Bone marrow (tissue), 2 donors: ENCODE results near the gene GRIA4.
"Not testable (repeated sequence)": the region's sequence is repeated elsewhere in the genome, so short reads cannot be mapped to it uniquely, and the experiment has no call there.

ENCODE experiments used
- DNase-seq, 2 donors: peaks; one replicate each; lab custom pipeline; 2025; lab: John Stamatoyannopoulos, UW

Gene GRIA4

DNA sequence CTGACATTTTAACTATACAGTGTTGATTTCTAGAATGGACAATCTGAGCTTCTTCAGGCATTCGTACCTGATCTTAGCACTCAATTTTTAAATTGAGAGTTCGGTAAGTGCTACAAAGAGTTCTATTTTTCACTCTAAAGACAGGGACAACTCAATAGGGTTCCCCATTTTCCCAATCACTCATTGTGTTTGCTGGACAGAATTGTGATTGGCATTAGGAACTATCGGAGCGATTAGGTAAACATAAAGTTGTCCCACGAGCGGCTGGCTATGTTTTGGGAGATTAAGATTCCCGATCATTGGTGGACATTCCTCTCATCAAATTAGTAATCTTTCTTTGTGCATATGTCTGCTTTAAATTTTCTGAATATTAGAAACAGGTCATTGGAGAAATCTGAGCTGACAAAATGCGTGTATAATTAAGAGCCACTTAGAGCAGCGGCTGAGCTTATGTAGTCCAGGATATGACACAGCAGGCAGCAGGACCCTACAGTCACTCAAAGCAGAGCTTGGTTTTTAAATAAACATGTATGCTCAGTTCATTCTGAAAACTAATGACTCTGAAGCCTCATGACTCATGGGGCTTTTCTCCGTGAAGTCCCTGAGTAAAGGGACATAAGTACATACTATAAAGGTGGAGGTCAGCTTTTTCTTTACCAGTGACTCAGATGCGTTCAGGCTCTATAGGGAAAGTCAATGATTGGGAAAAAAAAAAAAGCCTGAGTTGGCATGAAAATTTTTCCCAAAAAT lies 109.4 kb downstream of the GRIA4 start:
- DNase-seq, result no peak

DNA sequence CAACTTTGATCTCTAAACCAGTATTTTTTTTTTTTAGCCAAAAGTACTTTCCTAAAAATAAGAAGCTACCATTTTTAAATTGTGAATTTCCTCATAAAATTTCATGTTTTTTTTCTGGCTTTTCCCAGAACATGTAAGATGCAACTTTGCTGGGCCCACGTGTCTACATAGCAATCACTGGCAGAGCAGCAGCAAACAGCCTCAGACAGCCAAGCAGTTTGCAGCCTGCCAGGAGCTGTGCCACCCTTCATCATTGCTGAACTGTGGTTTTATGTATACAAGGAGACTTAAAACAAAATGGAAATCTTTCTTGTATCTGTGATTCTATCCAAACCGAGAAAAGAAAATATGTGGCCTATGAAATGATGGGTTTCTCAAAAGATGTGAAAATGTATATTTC lies 110.2 kb downstream of the GRIA4 start:
- no peak for DNase-seq

DNA sequence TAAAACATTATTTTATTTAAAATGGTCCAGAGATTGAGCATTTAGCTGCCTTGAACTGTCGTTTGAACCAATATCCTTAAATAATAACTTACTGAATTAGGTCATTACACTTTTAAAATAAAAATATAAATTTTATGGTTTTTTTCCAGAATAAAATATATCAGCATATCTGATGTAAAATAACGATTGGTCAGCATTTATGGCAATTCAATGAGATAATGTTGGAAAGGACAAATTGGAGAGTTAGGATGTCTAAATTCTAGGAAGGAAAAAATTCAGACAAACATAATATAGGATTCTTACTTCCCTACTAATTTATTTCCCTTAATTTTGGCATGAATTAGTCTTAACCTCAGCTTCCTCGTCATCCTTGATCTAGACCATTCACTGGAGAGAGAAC lies 113.4 kb downstream of the GRIA4 start:
- no peak for DNase-seq

DNA sequence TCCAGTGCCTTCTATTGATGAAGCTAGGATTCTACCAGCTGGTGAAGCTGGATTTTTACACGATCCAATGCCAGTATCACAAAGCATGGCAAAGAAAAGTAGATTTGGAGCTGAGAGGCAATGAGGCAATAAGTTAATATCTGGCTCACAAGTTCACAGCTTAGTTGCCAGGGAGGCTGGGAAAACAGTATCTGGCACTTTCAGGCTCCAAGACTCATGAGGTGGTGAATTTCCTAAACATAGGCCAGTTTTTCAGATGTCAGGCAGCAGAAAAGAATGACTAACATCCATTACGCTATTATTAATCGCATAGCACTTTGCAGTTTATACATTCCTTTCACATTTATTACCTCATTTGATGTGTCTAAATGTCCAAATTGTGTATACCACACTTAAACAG lies 122.7 kb downstream of the GRIA4 start:
- DNase-seq, result no peak

DNA sequence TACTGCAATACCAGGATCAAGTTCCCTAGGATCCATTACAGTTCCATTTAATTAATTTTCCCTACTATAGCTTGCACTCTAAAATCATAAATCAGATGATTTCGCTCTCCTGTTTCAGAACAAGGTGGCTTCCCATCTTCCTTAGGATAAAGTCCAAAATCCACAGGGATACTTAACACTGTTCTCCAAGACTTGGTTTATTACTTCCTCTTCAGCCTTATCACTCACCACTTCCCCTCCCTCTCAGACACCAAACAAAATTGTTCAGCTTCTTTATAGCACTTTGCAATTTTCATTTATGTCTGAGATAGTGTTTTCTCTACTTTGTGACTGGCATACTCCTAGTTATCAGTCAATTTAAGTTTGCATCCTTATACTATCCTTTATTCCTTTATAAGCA lies 124.6 kb downstream of the GRIA4 start:
- no peak for DNase-seq

DNA sequence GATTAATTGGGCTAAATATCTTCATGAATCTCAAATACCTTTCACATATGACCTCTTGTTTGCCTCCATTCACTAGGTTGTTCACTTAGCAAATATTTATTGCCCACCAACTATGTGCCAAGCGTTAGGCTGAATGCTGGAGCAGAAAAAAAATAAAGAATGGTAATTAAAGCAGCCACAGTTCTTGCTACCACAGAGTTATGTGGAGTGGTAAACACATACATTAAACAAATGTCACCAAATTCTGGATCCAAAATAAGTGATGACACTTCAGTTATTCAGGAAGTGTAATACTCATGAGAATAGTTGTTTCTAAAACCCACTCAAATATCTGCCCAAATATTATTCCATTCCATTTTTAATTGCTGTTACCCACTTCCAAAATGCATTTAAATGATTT lies 128.4 kb downstream of the GRIA4 start:
- DNase-seq, result no peak

DNA sequence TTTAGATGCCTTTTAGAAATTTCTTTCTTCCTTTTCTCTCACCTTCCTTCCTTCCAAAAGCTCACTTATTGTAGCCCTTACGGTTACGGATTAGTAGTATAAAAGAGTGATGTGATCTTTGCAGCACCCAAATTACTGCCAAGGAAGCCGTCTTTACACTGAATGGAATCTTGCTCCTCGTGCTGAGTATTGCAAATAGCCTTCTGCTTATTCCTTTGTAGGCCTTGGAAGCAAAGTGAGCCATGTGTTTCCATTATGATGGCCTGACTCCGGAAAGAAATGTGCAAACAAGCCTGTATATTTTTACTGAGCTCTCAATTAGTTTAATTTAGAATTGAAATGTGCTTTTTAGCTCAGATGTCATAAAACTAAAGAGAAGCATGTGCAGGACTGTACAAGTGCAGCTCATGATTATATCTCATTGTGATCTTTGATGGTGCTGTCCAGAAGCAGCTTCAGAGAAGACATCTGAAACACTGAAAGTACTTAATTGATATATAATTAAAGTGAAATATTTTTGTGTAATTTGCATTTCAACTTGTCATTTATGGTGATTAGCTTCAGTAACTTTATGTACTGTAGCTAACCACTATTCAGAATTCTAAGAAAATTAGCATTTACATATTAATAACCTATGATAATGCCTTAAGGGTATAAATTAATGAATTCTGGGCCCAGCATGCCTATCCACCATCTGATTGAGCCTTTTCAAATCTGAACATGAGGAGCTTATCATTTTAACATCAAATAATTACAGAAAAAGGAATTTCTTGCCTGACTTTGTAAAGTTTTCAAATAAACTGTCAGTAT lies 129.3 kb downstream of the GRIA4 start:
- DNase-seq, result no peak

DNA sequence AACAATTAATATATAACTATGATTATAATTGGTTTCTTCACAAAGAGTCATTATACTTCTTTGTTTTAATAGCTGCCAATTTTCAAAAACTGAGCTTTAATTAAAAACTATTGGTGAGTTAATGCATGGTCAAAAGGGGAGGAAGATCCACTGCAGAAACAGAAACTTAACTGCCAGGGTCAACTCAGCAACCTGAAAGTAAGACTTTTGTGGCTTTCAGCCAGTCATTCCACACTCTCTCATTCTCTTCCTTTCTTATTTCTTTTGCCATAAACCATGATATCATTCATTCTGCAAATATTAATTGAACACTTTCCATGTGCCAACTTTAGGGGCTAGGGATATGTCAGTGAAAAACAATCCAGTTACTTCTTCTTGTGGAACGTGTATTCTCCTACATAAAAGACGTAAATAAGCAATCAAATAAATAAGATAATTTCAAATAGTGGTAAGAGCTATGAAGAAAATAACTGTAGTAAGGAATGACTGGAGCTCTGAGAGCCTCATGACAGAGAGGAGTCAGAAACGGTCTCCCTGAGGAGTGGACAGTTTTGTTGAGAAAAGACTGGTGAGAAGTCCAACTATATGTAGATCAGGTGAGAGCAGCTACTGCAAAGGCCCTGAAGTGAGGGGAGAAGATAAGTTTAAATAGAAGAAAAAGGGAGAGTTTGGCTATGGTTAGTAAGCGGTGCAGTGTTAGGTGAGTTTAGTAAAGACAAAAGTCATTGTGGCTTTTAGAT lies 130.5 kb downstream of the GRIA4 start:
- DNase-seq, result no peak

DNA sequence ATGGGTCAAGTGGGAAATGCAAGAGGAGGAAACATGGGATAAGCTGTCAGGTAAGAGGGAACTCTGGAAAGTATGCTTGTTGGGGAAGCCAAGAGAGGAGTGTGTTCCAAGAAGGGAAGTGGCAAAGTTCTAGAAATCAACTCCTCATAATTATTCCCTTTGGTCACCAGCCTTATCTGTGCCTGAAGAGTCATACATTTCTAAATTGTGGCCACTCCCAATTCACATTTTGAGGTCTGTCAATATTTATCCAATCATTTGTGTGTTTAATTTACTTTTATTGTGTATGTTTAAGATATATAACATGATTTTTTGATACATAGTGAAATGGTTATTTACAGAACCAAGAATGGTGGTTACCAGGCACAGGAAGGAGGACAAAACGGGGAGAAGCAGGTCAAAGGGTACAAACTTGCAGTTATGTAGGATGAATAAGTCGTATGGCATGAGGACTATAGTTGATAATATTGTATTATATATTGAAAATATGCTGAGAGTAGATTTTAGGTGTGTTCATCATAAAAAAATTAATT lies 131.7 kb downstream of the GRIA4 start:
- DNase-seq, result no peak

DNA sequence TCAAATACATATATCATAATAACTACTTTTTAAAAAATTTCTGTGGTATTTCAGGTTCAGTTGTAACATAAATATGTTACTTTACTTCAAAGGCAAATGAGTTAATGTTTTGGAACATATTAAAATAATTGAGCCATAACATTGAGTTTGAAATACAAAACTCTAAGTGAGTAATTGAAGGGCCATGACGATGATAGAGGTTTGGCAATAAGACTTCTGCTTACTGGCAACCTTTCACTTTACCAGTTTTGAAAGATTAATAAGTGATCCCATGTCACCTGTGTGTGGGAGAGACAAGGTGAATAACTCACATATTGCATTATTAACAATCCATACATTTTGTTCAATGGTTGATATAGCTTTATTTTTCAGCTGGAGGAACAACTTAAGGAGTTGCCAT lies 144.4 kb downstream of the GRIA4 start:
- DNase-seq, result no peak

DNA sequence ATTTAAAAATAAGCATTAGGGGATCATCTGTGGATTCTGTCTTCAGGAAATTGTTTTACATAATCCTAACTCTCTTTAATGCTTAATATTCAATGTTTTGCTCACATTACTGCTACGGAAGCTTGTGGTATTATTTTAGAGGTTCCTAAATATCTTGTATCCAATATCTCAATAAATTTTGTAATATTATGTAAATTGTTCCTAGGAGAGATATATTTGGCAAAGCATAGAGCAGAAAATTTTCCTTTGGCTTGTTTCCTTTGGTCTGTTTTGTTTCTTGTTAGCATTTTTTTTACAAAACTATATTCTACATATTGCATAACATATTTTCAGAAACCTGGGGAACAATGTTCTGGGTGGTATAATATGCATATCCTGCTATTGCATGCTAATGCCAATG lies 144.8 kb downstream of the GRIA4 start:
- no peak for DNase-seq

DNA sequence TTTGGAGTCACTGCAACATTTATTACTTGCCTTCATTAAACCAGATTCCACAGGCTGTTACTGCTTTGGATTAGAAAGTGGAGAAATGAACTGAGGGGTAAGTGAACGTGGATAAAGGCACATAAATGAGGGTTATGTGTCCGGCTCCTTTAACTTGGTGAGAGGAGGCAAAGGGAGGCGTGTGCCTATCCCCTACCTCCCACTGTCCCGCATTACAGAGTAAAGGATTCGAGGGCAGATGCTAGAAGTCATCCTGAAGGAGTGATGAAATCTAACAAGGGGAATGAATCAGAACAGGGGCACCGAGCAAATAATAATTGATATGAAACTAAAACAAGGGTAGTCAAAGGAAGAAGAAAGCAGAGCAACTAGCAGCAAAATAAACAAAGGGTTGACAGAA lies 147.2 kb downstream of the GRIA4 start:
- DNase-seq, result no peak

DNA sequence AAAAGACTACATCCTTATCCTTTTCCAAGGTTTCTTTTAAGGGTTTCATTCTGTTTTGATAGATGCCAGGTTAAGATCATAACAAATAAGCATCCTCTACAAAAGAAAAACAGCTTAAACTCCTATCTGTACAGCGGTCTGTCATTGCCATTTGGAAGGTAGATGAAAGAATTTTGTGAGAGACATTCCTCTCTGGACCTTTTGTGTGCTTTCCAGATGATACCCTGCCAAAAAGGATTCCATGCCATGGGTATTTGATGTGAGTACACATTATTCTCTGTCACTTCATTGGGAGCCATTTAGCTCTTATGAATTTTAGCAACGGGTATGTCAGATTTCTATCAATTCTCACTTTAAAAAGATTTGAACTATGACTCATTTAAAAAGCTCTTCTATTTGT lies 153.7 kb downstream of the GRIA4 start:
- DNase-seq, result no peak

DNA sequence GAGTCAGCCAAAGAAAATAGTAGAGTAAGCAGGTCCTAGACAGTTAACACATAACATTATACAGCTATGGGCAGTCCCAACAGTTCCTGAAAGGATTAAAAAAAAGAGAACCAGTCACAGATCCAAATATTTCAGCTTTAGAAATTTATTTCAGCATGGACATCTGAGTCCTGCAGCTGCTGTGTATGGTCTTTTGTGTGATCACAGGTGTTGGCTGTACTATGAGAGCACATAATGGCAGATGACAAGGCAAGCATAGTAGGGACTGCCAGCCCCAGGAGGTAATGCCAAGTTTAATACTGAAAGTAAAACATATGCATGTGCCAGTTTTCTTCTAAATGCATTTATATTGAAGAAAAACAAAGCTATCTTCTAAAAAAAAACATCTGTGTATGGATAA lies 158.1 kb downstream of the GRIA4 start:
- no peak for DNase-seq

DNA sequence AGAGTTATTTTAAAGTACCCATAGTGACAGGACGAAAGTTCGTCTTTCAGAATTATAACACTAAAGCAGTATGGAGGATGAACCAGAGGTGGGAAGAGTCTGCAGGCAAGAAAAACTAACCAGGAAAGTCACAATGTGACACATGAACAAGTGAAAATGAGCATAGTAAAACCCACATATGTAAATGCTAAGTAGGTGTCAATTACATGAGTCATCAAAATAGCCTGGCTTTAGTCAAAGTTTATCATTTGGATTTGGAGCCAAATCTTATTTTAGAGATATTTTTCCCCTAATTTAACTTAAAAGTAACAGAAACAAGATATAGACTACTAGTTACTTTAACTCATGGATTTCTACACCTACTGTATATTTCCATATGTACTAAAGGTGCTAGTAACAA lies 159.8 kb downstream of the GRIA4 start:
- DNase-seq, result no peak

DNA sequence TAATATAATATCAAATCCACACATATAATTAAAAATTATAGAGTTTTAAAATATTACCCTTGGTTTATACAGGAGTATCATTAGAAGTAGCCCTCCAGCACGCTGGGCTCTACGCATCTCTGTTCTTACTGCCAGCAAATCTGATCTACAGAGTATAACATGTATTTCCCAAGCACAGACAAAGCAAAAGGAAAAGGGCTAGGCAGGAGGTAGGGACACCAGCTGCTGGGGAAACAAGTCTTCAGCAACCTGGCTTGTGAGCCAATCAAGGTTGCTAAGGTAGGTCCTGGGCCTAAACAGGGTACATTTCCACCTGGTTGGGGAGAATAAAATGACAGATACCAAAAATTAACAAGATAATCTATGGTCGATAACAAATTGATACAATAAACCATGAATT lies 163.6 kb downstream of the GRIA4 start:
- not testable (repeated sequence) for DNase-seq

DNA sequence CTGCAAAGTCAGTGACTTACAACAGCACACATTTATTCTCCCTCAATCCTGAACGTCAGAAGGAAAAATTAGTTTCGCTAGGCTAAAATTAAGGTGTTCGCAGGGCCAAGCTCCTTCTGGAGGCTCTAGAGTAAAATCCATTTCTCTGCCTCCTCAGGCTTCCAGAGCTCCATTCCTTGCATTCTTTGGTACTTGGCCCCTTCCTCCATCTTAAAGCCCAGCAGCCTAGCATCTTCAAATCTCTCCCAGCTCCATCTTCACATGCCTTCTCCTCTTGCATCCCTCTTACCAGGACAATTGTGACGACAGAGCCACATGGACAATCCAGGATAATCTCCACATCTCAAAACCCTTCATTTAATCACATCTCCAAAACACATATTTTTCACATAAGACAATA lies 165.0 kb downstream of the GRIA4 start:
- no peak for DNase-seq

DNA sequence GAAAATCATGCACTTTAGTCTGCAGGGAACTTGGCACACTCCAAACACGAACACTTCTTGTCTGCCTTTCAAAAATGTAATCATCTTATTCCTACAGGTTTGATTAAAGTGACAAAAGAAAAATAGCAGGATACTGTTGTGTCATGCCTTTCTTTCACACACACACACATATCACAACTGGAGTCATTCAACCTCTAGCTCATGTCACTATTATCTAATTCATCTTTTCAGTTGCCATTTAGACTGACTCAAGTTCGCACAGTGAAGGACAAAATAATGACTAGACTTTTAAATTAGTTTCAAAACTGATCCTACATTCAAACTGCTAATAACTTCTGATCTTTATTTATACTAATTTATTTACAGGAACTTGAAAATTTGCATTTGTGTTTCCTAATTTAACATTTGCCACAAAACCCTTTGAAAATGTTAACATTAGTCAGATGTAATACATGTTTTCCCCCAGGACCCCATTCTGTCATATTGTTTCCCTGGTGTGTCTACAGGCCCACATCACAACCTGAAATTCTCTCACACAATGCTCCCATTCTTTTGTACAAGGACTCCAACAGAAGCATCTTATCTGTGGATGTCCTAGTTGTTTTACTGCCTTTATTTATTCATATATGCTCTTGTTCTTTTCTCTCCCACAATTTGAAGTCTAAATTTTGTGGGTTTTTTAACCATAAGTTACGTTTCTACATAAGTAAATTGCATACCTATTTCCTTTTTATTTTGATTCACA lies 171.1 kb downstream of the GRIA4 start:
- no peak for DNase-seq

DNA sequence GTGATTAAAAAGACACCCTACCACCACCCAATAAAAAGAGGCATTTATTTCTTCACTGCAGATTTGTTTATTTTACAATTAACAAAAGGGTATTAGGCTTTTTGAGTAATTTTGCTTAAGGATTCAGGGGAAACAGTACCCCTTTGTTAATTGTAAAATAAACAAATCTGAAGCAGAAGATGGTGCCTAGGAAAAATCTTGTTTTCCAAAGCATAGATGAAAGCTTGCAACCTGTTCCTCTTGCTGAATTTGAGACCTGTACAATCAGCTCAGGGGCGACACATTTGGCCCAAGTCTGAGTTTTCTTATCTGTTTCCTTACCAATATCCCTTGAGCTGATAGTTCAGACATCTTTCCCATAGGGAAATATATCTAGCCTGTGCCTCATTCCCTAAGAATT lies 171.9 kb downstream of the GRIA4 start:
- DNase-seq, result no peak

DNA sequence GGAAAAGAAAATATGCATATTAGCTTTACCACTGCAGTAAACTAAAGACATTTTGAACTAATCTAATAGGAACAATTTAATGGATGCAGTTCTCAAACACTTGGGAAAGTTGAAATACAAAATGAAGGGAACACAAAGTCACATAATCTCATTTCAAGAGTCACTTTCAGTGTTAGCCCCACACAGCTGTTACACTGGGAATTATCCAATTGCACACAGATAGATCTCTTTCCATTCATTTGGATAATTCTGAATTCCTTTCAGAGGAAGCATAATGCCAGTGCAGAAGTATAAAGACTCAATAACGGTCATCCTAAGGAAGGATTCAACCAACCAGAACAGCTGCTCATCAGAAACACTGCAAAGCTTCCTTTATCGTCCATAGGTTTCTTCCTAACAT lies 173.3 kb downstream of the GRIA4 start:
- DNase-seq, result no peak

DNA sequence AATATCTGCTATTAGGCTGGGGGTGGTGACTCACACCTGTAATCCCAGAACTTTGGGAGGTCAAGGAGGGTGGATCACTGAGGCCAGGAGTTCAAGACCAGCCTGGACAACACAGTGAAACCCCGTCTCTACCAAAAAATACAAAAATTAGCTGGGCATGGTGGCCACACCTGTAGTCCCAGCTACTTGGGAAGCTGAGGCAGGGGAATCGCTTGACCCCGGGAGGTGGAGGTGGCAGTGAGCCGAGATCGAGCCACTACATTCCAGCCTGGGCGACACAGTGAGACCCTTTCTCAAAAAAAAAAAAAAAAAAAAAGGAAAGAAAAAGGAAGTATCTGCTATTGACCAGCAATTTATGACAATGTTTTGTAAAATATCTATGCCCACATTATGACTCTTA lies 176.0 kb downstream of the GRIA4 start:
- DNase-seq, result not testable (repeated sequence)

DNA sequence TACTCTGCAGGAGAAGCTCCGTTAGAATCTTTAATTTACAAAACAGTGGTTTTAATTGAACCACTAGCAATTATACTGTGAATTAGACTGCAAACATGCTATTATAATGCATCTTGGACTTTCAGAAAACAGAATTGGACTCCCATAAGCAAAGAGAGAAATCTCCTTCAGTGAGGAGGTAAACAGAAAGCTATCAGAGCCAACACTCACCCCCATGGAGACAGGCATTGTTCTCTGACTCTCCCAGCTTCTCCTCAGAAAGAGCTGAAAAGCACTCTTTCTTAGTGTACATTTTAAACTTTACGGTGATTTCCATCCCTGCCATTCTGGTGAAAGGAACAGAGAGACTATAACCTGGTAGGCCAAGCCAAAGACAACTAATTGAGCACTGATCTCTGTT lies 176.9 kb downstream of the GRIA4 start:
- no peak for DNase-seq
